ENCODE results near the gene RMDN3. TPM values are rescaled to one million over a fixed set of nuclear protein-coding genes. Genes with fewer than 3 reads are reported as not detected.

RMDN3 gene
- total and polyA plus RNA-seq, 9 of the 15 experiments (the other 6 are each of a cell fraction or from before 2014, with no cell fraction given) = 8.1 to 38.2 (median 25.9) TPM

GRCh38 chr15:40695469-40695890 is 59.6 kb downstream of the RMDN3 start:
- 0% methylated on average over 14 of the region's 24 CpGs for WGBS (ENCODE audit: insufficient coverage, low coverage, missing lambda C conversion rate)
- Histone ChIP-seq H3K4me3 (peak overlapping the region; percentile 54), H3K27me3 (ENCODE audit: control insufficient read depth in 2 of 2, insufficient read depth in 2 of 2, low read length in 2 of 2) (no peaks in the 10 kb centered on the region), H3K9me1 (ENCODE audit: control insufficient read depth, insufficient read depth, low read length) (no peaks in the 10 kb centered on the region), H3K9me3 (replicated peaks; ENCODE audit: control insufficient read depth, insufficient read depth, low read depth, low read length) (no peaks in the 10 kb centered on the region), H4K20me1 (replicated peaks; ENCODE audit: control insufficient read depth, insufficient read depth, low read length) (no peaks in the 10 kb centered on the region), H3K79me2 (ENCODE audit: control insufficient read depth, insufficient read depth, low read length) (peaks cover 50% of the 10 kb centered on the region), H3K9ac (ENCODE audit: insufficient read depth in 1 of 2, low read depth in 2 of 2, low read length in 2 of 2) (peak overlapping the region; percentile 86 to 99), H3K4me2 (ENCODE audit: insufficient read depth, low read length) (peak overlapping the region; percentile 88), H2AFZ (ENCODE audit: low read depth, low read length) (peak overlapping the region; percentile 93), H3K4me1 (replicated peaks in 1 of 2; ENCODE audit: control insufficient read depth in 2 of 2, insufficient read depth in 2 of 2, low read length in 2 of 2) (peaks cover 5 to 14% of the 10 kb centered on the region in 2 experiments; a peak in 4 of 5 replicates), H3K27ac (ENCODE audit: extremely low read depth, low read depth, low read length) (peak overlapping the region; percentile 90), H3K36me3 (ENCODE audit: control insufficient read depth, insufficient read depth, low read length) (peaks cover 33% of the 10 kb centered on the region)
- BruUV-seq (replicated peaks) = TSS peak; percentile 63
- intact Hi-C loops (cut with micrococcal nuclease) (no loop called here), in situ Hi-C loops (cut with MboI) (no loop called here)
- FAIRE-seq = no peak
- CTCF ChIA-PET (ENCODE audit: low intra/inter-chr PET ratio) = no interaction called here
- POLR2A ChIA-PET = interaction anchor here (0.6 to 2.8 kb wide), 10 partner anchors 10 to 259 kb away, joined by 3 to 9 read pairs (median 4); partner anchors contain the start of genes CCDC32 and GCHFR
- ATAC-seq = peak; percentile 72
- peak in 2 of 4 experiments; percentile 46 to 60 for DNase-seq (ENCODE audit: extremely low read depth in 1 of 4, low spot score in 3 of 4)
- TF ChIP-seq UBTF (IDR thresholded peaks at IDR 0.05; ENCODE audit: borderline replicate concordance in 1 of 2, low read depth in 2 of 2, low read length in 2 of 2) (peak in 1 of 2 experiments; percentile 76; a peak in 1 of 4 replicates), ZNF217 (CRISPR knock-in tag; IDR thresholded peaks at IDR 0.05) (no peak), CCNT2 (IDR thresholded peaks at IDR 0.05; ENCODE audit: borderline replicate concordance, extremely low read depth, insufficient read length, low read depth, low read length) (no peak), MGA (IDR thresholded peaks at IDR 0.05) (0 out of 2 replicates have a peak, but pooled peaks have one; percentile 6), KAT7 (CRISPR knock-in tag; IDR thresholded peaks at IDR 0.05; ENCODE audit: borderline replicate concordance) (0 out of 2 replicates have a peak, but pooled peaks have one; percentile 12), ZFX (CRISPR knock-in tag; IDR thresholded peaks at IDR 0.05) (0 out of 2 replicates have a peak, but pooled peaks have one; percentile 55), RBBP5 (IDR thresholded peaks at IDR 0.05; ENCODE audit: borderline replicate concordance, insufficient read depth, low read length, poor library complexity, severe bottlenecking) (peak; percentile 16)

Measured in K562 (cell line).